Measurements from ENCODE around the gene ZBTB47. TPM values are rescaled to one million over a fixed set of nuclear protein-coding genes. Genes with fewer than 3 reads are reported as not detected.

The ZBTB47 gene
- total and polyA plus RNA-seq, 2 donors (not counting 3 experiments of a cell fraction or from before 2014, with no cell fraction given), result 10.6 to 14.5 TPM

DNA sequence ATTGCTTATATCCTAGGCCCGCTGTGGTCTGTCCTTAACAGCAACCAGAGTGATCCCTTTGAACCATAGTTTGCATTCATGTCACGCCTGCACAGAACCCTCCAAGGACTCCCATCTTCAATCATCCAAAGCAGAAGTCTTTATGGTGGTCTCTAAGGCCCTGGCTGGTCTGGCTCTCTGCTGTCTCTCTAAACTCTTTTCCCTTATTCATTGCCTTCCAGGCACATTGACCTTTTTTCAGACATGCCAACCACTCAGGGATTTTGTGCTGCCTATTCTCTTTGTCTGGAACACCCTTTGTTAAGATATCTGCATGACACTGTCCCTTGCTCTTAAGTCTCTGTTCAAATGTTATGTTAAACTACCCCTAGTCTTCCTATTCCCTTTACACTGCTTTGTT lies 21.9 kb upstream of the ZBTB47 start:
- Histone ChIP-seq H3K9me3 (replicated peaks; ENCODE audit: control insufficient read depth, insufficient read depth, low read length) (no peaks in the 10 kb centered on the region), H3K36me3 (ENCODE audit: control insufficient read depth in 2 of 2, extremely low read depth in 1 of 2, insufficient read depth in 2 of 2, low read length in 2 of 2) (peaks cover 16 to 37% of the 10 kb centered on the region in 2 experiments), H3K27ac (ENCODE audit: insufficient read depth, low read depth, low read length) (no peak overlapping the region), H3K4me1 (ENCODE audit: control insufficient read depth, extremely low read depth, insufficient read depth, low read length) (no peaks in the 10 kb centered on the region), H3K27me3 (ENCODE audit: control insufficient read depth in 2 of 2, insufficient read depth in 2 of 2, low read length in 2 of 2) (no peaks in the 10 kb centered on the region), H3K4me3 (replicated peaks in 1 of 3; ENCODE audit: insufficient read depth in 1 of 3, low read depth in 1 of 3, low read length in 3 of 3) (no peak overlapping the region), H3K79me2 (ENCODE audit: control insufficient read depth, insufficient read depth, low read length) (no peaks in the 10 kb centered on the region), H2AFZ (ENCODE audit: low read depth, low read length) (no peak overlapping the region), H3K9ac (replicated peaks; ENCODE audit: extremely low read depth, insufficient read depth, low read length) (no peak overlapping the region), H3K9me1 (replicated peaks; ENCODE audit: control insufficient read depth, extremely low read depth, insufficient read depth, low read length) (no peaks in the 10 kb centered on the region), H4K20me1 (replicated peaks; ENCODE audit: control insufficient read depth, extremely low read depth, insufficient read depth, low read length) (no peaks in the 10 kb centered on the region), H3K4me2 (ENCODE audit: insufficient read depth, low read length) (no peak overlapping the region)
- ChIA-PET POLR2A (no interaction called here), CTCF (interaction anchor here (1.2 kb wide), 1 partner anchor 11 kb away, joined by 4 read pairs; no protein-coding TSS in a partner anchor)
- DNase-seq (ENCODE audit: low read depth, low spot score) (no peak), FAIRE-seq (no peak)
- no peak for TF ChIP-seq FOS (IDR thresholded peaks at IDR 0.05; ENCODE audit: borderline replicate concordance, insufficient read depth, low read length)
- no peak for TF ChIP-seq EZH2 (IDR thresholded peaks at IDR 0.05; ENCODE audit: borderline replicate concordance, low read depth, low read length, severe bottlenecking)
- TF ChIP-seq POLR2A (IDR thresholded peaks at IDR 0.05; ENCODE audit: low read depth, low read length), result no peak
- TF ChIP-seq MYC (IDR thresholded peaks at IDR 0.05; ENCODE audit: low read depth, low read length), result no peak
- TF ChIP-seq, protein P1, sequence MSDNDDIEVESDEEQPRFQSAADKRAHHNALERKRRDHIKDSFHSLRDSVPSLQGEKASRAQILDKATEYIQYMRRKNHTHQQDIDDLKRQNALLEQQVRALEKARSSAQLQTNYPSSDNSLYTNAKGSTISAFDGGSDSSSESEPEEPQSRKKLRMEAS (IDR thresholded peaks at IDR 0.05; ENCODE audit: insufficient read depth, insufficient read length), result no peak
- TF ChIP-seq, protein P2, sequence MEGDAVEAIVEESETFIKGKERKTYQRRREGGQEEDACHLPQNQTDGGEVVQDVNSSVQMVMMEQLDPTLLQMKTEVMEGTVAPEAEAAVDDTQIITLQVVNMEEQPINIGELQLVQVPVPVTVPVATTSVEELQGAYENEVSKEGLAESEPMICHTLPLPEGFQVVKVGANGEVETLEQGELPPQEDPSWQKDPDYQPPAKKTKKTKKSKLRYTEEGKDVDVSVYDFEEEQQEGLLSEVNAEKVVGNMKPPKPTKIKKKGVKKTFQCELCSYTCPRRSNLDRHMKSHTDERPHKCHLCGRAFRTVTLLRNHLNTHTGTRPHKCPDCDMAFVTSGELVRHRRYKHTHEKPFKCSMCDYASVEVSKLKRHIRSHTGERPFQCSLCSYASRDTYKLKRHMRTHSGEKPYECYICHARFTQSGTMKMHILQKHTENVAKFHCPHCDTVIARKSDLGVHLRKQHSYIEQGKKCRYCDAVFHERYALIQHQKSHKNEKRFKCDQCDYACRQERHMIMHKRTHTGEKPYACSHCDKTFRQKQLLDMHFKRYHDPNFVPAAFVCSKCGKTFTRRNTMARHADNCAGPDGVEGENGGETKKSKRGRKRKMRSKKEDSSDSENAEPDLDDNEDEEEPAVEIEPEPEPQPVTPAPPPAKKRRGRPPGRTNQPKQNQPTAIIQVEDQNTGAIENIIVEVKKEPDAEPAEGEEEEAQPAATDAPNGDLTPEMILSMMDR (IDR thresholded peaks at IDR 0.05; ENCODE audit: extremely low read depth in 1 of 2, insufficient read depth in 1 of 2, low read depth in 1 of 2, low read length in 2 of 2), result no peak
- TF ChIP-seq POLR2AphosphoS5 (IDR thresholded peaks at IDR 0.05; ENCODE audit: insufficient read depth, low read depth, low read length), result no peak
- TF ChIP-seq GATA2 (IDR thresholded peaks at IDR 0.05; ENCODE audit: insufficient read depth, insufficient read length, low read depth, low read length), result no peak
- TF ChIP-seq JUN (IDR thresholded peaks at IDR 0.05; ENCODE audit: borderline replicate concordance, insufficient read depth, insufficient read length, low read depth), result no peak
- dilution Hi-C loops (cut with MboI; ENCODE audit: extremely low pct_ligation_motif_present, low sequenced_read_pairs), result no loop called here
- intact Hi-C loops (cut with micrococcal nuclease), result no loop called here
- BruUV-seq (replicated peaks), result no TSS peak
